Liver (tissue), 9 donors: ENCODE measurements around the gene TANC1. TPM values are rescaled to one million over a fixed set of nuclear protein-coding genes. Genes with fewer than 3 reads are reported as not detected.

Experiments used
- DNase-seq: peaks from one replicate; pipeline ENCODE4 v3.0.0-alpha.2; 2017; ENCODE audit warnings: low spot score
- H3K27ac ChIP-seq, 2 donors: one replicate each; pipeline ENCODE4 v1.7.0; 2013; ENCODE audit warnings: inconsistent platforms in 2 of 2, low read length in 2 of 2, control low read depth in 1 of 2, low read depth in 1 of 2, mild to moderate bottlenecking in 1 of 2
- H3K27me3 ChIP-seq, 4 donors: one replicate each; pipeline versions ENCODE4 v1.6.1 to v1.7.0; 2013; ENCODE audit warnings: low read length in 3 of 4, inconsistent platforms in 1 of 4, mild to moderate bottlenecking in 1 of 4, moderate library complexity in 1 of 4; ENCODE audit not compliant: control insufficient read depth in 4 of 4, insufficient read depth in 4 of 4
- H3K36me3 ChIP-seq, 4 donors: one replicate each; pipeline versions ENCODE4 v1.6.1 to v1.7.0; 2013; ENCODE audit warnings: low read length in 3 of 4, mild to moderate bottlenecking in 3 of 4, low read depth in 1 of 4, moderate library complexity in 1 of 4; ENCODE audit not compliant: control insufficient read depth in 4 of 4, insufficient read depth in 3 of 4
- H3K4me1 ChIP-seq, 4 donors: one replicate each; pipeline versions ENCODE4 v1.6.1 to v1.7.0; 2013; ENCODE audit warnings: low read length in 3 of 4, mild to moderate bottlenecking in 3 of 4, moderate library complexity in 1 of 4; ENCODE audit not compliant: control insufficient read depth in 4 of 4, insufficient read depth in 4 of 4
- H3K4me3 ChIP-seq, 3 donors: one replicate each; pipeline versions ENCODE4 v1.6.1 to v1.7.0; 2013; ENCODE audit warnings: low read length in 3 of 3, control low read depth in 1 of 3, low read depth in 1 of 3, mild to moderate bottlenecking in 1 of 3
- H3K9ac ChIP-seq, 2 donors: one replicate each; pipeline ENCODE4 v1.7.0; 2013; ENCODE audit warnings: low read length in 2 of 2, mild to moderate bottlenecking in 2 of 2, moderate library complexity in 2 of 2, control low read depth in 1 of 2, low read depth in 1 of 2
- H3K9me3 ChIP-seq, 4 donors: one replicate each; pipeline versions ENCODE4 v1.6.1 to v1.7.0; 2013; ENCODE audit warnings: low read length in 3 of 4; ENCODE audit not compliant: control insufficient read depth in 4 of 4
- EGR1 ChIP-seq, 2 donors: IDR thresholded peaks; 2 replicates each; pipeline ENCODE4 v1.6.1; 2016 to 2018; ENCODE audit warnings: antibody characterized with exemption in 2 of 2, low read depth in 2 of 2
- FOXA1 ChIP-seq: IDR thresholded peaks from 2 replicates; pipeline ENCODE4 v1.6.1; 2016; ENCODE audit warnings: antibody characterized with exemption
- FOXA2 ChIP-seq: IDR thresholded peaks from 2 replicates; pipeline ENCODE4 v1.6.1; 2016; ENCODE audit warnings: antibody characterized with exemption
- GABPA ChIP-seq, 2 donors: IDR thresholded peaks in 1 of 2; conservative IDR thresholded peaks in 1 of 2; 2 replicates each; pipeline ENCODE4 v1.6.1; 2016; ENCODE audit warnings: antibody characterized with exemption in 2 of 2, mild to moderate bottlenecking in 1 of 2, moderate library complexity in 1 of 2
- HNF4A ChIP-seq, 2 donors: conservative IDR thresholded peaks; 2 replicates each; pipeline ENCODE4 v1.6.1; 2016; ENCODE audit warnings: antibody characterized with exemption in 2 of 2, mild to moderate bottlenecking in 2 of 2
- HNF4G ChIP-seq: IDR thresholded peaks from 2 replicates; pipeline ENCODE4 v1.6.1; 2016; ENCODE audit warnings: antibody characterized with exemption
- JUND ChIP-seq, 2 donors: IDR thresholded peaks; 2 replicates each; pipeline ENCODE4 v1.6.1; 2016; ENCODE audit warnings: antibody characterized with exemption in 2 of 2
- NR2F2 ChIP-seq: IDR thresholded peaks from 2 replicates; pipeline ENCODE4 v1.6.1; 2016; ENCODE audit warnings: antibody characterized with exemption
- RAD21 ChIP-seq, 2 donors: IDR thresholded peaks; 2 replicates each; pipeline ENCODE4 v1.6.1; 2016; ENCODE audit warnings: antibody characterized with exemption in 2 of 2, mild to moderate bottlenecking in 2 of 2
- RXRA ChIP-seq, 2 donors: IDR thresholded peaks; 2 replicates each; pipeline ENCODE4 v1.6.1; 2017 to 2018; ENCODE audit warnings: antibody characterized with exemption in 2 of 2, mild to moderate bottlenecking in 1 of 2
- SP1 ChIP-seq: IDR thresholded peaks from 2 replicates; pipeline ENCODE4 v1.6.1; 2018; ENCODE audit warnings: antibody characterized with exemption, mild to moderate bottlenecking
- TAF1 ChIP-seq: conservative IDR thresholded peaks from 2 replicates; pipeline ENCODE4 v1.6.1; 2016; ENCODE audit warnings: antibody characterized with exemption, mild to moderate bottlenecking
- YY1 ChIP-seq: IDR thresholded peaks from 2 replicates; pipeline ENCODE4 v1.6.1; 2016; ENCODE audit warnings: antibody characterized with exemption, mild to moderate bottlenecking
- WGBS: extraction: QIAGEN DNeasy Blood & Tissue Kit; methylation state at CpG from one replicate; pipeline ENCODE4 v1.1.7; 2013; 5-methylcytosine and 5-hydroxymethylcytosine counted together
- polyA plus RNA-seq, 2 donors: library from polyadenylated mRNA; stranded (reverse) in 1 of 2; unstranded in 1 of 2; fragments of 200-250 nt in 1 of 2; fragments of >200 nt in 1 of 2; fragmentation: Nextera tagmentation in 1 of 2; extraction: Ambion mirVana in 1 of 2; gene quantifications; one replicate each; pipeline versions ENCODE4 v1.2.1 to v1.2.3, GENCODE V29; 2013 to 2015
- total RNA-seq, 2 donors: library from RNA; depleted of rRNA; stranded (reverse); fragments of >200 nt; gene quantifications; one replicate each; pipeline ENCODE4 v1.2.3, GENCODE V29; 2014
- TF ChIP-seq, protein P1 (sequence below): IDR thresholded peaks from 2 replicates; pipeline ENCODE4 v1.6.1; 2016; ENCODE audit warnings: antibody characterized with exemption, mild to moderate bottlenecking
- TF ChIP-seq, protein P2 (sequence below): IDR thresholded peaks from 2 replicates; pipeline ENCODE4 v1.6.1; 2016; ENCODE audit warnings: antibody characterized with exemption
- TF ChIP-seq, protein P3 (sequence below): IDR thresholded peaks from 2 replicates; pipeline ENCODE4 v1.6.1; 2016; ENCODE audit warnings: antibody characterized with exemption
- TF ChIP-seq, protein P4 (sequence below): IDR thresholded peaks from 2 replicates; pipeline ENCODE4 v1.6.1; 2016; ENCODE audit warnings: antibody characterized with exemption
- TF ChIP-seq, protein P5 (sequence below): fragments of 150-350 bp; IDR thresholded peaks from 2 replicates; pipeline ENCODE4 v1.5.1; 2017; ENCODE audit warnings: improper control_type of control experiment, low read depth, low read length; ENCODE audit not compliant: missing input control
- donor health status: healthy.
- donor health status: healthy.
- donor health status: healthy.
- donor health status: healthy.
- donor health status: healthy.

The TANC1 gene
- total and polyA plus RNA-seq, 4 donors = 3.7 to 17.7 (median 5.2) TPM

DNA sequence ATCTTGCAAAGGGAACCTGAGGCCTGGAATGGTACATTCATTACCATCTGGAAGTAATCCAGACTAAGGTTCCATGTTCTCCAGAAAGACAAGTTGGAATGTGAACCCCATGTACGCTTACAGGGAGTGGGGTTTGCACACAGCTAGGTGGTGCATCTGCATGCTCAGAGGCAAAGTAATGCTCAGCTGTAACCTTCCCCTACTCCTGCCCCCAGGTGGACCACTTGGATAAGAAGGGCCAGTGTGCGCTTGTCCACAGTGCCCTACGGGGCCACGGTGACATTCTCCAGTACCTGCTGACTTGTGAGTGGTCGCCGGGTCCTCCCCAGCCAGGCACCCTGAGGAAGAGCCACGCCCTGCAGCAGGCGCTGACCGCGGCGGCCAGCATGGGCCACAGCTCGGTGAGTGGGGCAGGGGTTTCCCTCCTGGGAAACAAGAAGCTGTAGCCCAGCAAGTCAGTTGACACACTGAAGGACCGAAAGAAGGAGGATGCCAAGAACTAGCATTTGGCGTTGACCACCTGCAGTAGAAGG, 228.0 kb downstream of the TANC1 start:
- Histone ChIP-seq H3K4me1 (no peaks in the 10 kb centered on the region), H3K9ac (no peak overlapping the region), H3K4me3 (no peak overlapping the region), H3K27ac (no peak overlapping the region), H3K27me3 (no peaks in the 10 kb centered on the region), H3K9me3 (no peaks in the 10 kb centered on the region), H3K36me3 (peaks cover 0 to 19% (median 4%) of the 10 kb centered on the region in 4 donors)
- 98% methylated on average over 14 of the region's 14 CpGs for WGBS
- DNase-seq = no peak
- TF ChIP-seq, protein P1, sequence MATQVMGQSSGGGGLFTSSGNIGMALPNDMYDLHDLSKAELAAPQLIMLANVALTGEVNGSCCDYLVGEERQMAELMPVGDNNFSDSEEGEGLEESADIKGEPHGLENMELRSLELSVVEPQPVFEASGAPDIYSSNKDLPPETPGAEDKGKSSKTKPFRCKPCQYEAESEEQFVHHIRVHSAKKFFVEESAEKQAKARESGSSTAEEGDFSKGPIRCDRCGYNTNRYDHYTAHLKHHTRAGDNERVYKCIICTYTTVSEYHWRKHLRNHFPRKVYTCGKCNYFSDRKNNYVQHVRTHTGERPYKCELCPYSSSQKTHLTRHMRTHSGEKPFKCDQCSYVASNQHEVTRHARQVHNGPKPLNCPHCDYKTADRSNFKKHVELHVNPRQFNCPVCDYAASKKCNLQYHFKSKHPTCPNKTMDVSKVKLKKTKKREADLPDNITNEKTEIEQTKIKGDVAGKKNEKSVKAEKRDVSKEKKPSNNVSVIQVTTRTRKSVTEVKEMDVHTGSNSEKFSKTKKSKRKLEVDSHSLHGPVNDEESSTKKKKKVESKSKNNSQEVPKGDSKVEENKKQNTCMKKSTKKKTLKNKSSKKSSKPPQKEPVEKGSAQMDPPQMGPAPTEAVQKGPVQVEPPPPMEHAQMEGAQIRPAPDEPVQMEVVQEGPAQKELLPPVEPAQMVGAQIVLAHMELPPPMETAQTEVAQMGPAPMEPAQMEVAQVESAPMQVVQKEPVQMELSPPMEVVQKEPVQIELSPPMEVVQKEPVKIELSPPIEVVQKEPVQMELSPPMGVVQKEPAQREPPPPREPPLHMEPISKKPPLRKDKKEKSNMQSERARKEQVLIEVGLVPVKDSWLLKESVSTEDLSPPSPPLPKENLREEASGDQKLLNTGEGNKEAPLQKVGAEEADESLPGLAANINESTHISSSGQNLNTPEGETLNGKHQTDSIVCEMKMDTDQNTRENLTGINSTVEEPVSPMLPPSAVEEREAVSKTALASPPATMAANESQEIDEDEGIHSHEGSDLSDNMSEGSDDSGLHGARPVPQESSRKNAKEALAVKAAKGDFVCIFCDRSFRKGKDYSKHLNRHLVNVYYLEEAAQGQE = no peak
- no peak for TF ChIP-seq YY1
- TF ChIP-seq, protein P2, sequence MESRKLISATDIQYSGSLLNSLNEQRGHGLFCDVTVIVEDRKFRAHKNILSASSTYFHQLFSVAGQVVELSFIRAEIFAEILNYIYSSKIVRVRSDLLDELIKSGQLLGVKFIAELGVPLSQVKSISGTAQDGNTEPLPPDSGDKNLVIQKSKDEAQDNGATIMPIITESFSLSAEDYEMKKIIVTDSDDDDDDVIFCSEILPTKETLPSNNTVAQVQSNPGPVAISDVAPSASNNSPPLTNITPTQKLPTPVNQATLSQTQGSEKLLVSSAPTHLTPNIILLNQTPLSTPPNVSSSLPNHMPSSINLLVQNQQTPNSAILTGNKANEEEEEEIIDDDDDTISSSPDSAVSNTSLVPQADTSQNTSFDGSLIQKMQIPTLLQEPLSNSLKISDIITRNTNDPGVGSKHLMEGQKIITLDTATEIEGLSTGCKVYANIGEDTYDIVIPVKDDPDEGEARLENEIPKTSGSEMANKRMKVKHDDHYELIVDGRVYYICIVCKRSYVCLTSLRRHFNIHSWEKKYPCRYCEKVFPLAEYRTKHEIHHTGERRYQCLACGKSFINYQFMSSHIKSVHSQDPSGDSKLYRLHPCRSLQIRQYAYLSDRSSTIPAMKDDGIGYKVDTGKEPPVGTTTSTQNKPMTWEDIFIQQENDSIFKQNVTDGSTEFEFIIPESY = no peak
- no peak for TF ChIP-seq HNF4A (conservative IDR thresholded peaks at IDR 0.05)
- TF ChIP-seq FOXA1 = no peak
- TF ChIP-seq TAF1 = no peak
- no peak for TF ChIP-seq FOXA2
- no peak for TF ChIP-seq EGR1 (IDR thresholded peaks at IDR 0.05; ENCODE audit: low read depth in 2 of 2)
- TF ChIP-seq, protein P3, sequence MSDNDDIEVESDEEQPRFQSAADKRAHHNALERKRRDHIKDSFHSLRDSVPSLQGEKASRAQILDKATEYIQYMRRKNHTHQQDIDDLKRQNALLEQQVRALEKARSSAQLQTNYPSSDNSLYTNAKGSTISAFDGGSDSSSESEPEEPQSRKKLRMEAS = no peak
- no peak for TF ChIP-seq GABPA (IDR thresholded peaks at IDR 0.05 in 1 of 2, conservative IDR thresholded peaks at IDR 0.05 in 1 of 2)
- TF ChIP-seq JUND (IDR thresholded peaks at IDR 0.05) = no peak
- TF ChIP-seq RAD21 (IDR thresholded peaks at IDR 0.05) = no peak
- no peak for TF ChIP-seq SP1
- TF ChIP-seq, protein P4, sequence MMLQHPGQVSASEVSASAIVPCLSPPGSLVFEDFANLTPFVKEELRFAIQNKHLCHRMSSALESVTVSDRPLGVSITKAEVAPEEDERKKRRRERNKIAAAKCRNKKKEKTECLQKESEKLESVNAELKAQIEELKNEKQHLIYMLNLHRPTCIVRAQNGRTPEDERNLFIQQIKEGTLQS = no peak

DNA sequence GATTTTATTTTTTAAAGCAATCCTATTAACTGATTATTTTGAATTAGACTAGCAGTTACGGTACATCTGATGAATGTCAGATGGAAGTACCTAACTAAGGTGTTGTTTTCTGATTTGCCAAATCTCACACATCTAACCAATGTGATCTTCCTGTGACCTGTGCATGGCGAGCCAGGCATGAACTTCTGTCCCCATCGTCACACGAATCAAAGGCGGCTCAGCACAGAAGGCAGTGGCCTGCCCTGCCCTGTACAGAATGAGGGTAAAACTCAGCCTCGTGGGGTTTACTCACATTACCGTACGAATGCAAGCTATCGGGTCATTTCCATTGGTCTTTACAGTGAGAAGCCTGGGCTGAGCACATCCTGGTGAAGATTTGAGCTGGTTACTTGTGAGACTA, 230.8 kb downstream of the TANC1 start:
- no peak overlapping the region for H3K4me3 ChIP-seq
- H3K9ac ChIP-seq = no peak overlapping the region
- H3K9me3 ChIP-seq = no peaks in the 10 kb centered on the region
- WGBS = 93% methylated on average over 9 of the region's 9 CpGs
- DNase-seq = no peak
- no peaks in the 10 kb centered on the region for H3K4me1 ChIP-seq
- no peaks in the 10 kb centered on the region for H3K27me3 ChIP-seq
- no peak overlapping the region for H3K27ac ChIP-seq
- H3K36me3 ChIP-seq = peaks cover 0 to 16% (median 4%) of the 10 kb centered on the region in 4 donors
- no peak for TF ChIP-seq EGR1 (IDR thresholded peaks at IDR 0.05; ENCODE audit: low read depth in 2 of 2)
- no peak for TF ChIP-seq RAD21 (IDR thresholded peaks at IDR 0.05)
- TF ChIP-seq, protein P1 = no peak
- no peak for TF ChIP-seq SP1
- TF ChIP-seq, protein P5, sequence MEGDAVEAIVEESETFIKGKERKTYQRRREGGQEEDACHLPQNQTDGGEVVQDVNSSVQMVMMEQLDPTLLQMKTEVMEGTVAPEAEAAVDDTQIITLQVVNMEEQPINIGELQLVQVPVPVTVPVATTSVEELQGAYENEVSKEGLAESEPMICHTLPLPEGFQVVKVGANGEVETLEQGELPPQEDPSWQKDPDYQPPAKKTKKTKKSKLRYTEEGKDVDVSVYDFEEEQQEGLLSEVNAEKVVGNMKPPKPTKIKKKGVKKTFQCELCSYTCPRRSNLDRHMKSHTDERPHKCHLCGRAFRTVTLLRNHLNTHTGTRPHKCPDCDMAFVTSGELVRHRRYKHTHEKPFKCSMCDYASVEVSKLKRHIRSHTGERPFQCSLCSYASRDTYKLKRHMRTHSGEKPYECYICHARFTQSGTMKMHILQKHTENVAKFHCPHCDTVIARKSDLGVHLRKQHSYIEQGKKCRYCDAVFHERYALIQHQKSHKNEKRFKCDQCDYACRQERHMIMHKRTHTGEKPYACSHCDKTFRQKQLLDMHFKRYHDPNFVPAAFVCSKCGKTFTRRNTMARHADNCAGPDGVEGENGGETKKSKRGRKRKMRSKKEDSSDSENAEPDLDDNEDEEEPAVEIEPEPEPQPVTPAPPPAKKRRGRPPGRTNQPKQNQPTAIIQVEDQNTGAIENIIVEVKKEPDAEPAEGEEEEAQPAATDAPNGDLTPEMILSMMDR = no peak
- TF ChIP-seq, protein P4 = no peak
- TF ChIP-seq HNF4G = no peak
- TF ChIP-seq HNF4A (conservative IDR thresholded peaks at IDR 0.05) = no peak
- no peak for TF ChIP-seq NR2F2
- no peak for TF ChIP-seq TAF1
- TF ChIP-seq, protein P3 = no peak
- no peak for TF ChIP-seq RXRA (IDR thresholded peaks at IDR 0.05)
- TF ChIP-seq JUND (IDR thresholded peaks at IDR 0.05) = no peak
- no peak for TF ChIP-seq YY1
